Panc1 (cell line): Measurements from ENCODE around the gene GMPR. TPM values are rescaled to one million over a fixed set of nuclear protein-coding genes. Genes with fewer than 3 reads are reported as not detected.

Source experiments
- ATAC-seq: fragments of 200-7000 bp; cut with Tn5 transposase; 2 replicates; pipeline ENCODE4 v1.9.1; 2020; ENCODE audit warnings: mild to moderate bottlenecking, moderate library complexity
- BruUV-seq: library from RNA; stranded (reverse); fragments of 400-500 nt; replicated peaks from 2 replicates; lab custom pipeline; 2021; lab: Mats Ljungman, UMichigan
- CTCF ChIA-PET: fragments of 300-600 bp; sonication (Branson Sonifier 250); formaldehyde crosslinking; loops from one replicate; lab custom pipeline; 2022; ENCODE audit warnings: antibody characterized with exemption; lab: Charles Lee
- POLR2A ChIA-PET: fragments of 300-600 bp; sonication (Branson Sonifier 250); formaldehyde crosslinking; loops from one replicate; lab custom pipeline; 2022; ENCODE audit warnings: antibody characterized with exemption; lab: Charles Lee
- DNase-seq: peaks from one replicate; pipeline ENCODE4 v3.0.0-alpha.2; 2010; ENCODE audit warnings: low read depth, low spot score
- H3K27ac ChIP-seq: 2 replicates; pipeline ENCODE4 v1.5.1; 2011; ENCODE audit warnings: mild to moderate bottlenecking, low read length, inconsistent platforms
- H3K27me3 ChIP-seq: fragments of 200-500 bp; sonication (Bioruptor generic); 2 replicates; pipeline ENCODE4 v1.6.0; 2014; ENCODE audit warnings: low read length, inconsistent platforms; ENCODE audit not compliant: control insufficient read depth, insufficient read depth
- H3K36me3 ChIP-seq: fragments of 200-500 bp; sonication (Bioruptor generic); 2 replicates; pipeline ENCODE4 v1.5.1; 2014; ENCODE audit warnings: inconsistent platforms, mild to moderate bottlenecking, low read length, moderate library complexity; ENCODE audit not compliant: control insufficient read depth, insufficient read depth
- H3K4me1 ChIP-seq: 2 replicates; pipeline ENCODE4 v1.5.1; 2011; ENCODE audit warnings: inconsistent platforms, mild to moderate bottlenecking, low read length, moderate library complexity; ENCODE audit not compliant: control insufficient read depth, insufficient read depth
- H3K4me3 ChIP-seq, 2 experiments: 2 replicates each; pipeline ENCODE4 v1.5.1; 2011 to 2012; ENCODE audit warnings: low read depth in 2 of 2, low read length in 2 of 2, mild to moderate bottlenecking in 2 of 2, inconsistent platforms in 1 of 2, moderate library complexity in 1 of 2
- H3K9me3 ChIP-seq: fragments of 200-500 bp; sonication (Bioruptor generic); 2 replicates; pipeline ENCODE4 v1.5.1; 2014; ENCODE audit warnings: low read depth, mild to moderate bottlenecking, inconsistent platforms, low read length, moderate library complexity; ENCODE audit not compliant: control insufficient read depth, insufficient read depth
- CTCF ChIP-seq: fragments of 450-650 bp; IDR thresholded peaks from 2 replicates; pipeline ENCODE4 v1.5.1; 2017; ENCODE audit warnings: mild to moderate bottlenecking
- POLR2AphosphoS5 ChIP-seq: IDR thresholded peaks from 2 replicates; pipeline ENCODE4 v1.6.1; 2012; ENCODE audit warnings: mild to moderate bottlenecking, low read depth, low read length, moderate library complexity
- REST ChIP-seq, 2 experiments: IDR thresholded peaks; 2 replicates each; pipeline ENCODE4 v1.6.1; 2011 to 2012; ENCODE audit warnings: low read depth in 2 of 2, control low read depth in 1 of 2, low read length in 1 of 2, mild to moderate bottlenecking in 1 of 2, moderate library complexity in 1 of 2; ENCODE audit not compliant: insufficient read depth in 1 of 2
- SIN3A ChIP-seq: IDR thresholded peaks from 2 replicates; pipeline ENCODE4 v1.6.1; 2012; ENCODE audit warnings: low read depth, mild to moderate bottlenecking, low read length, moderate library complexity, borderline replicate concordance; ENCODE audit not compliant: insufficient read depth
- TCF7L2 ChIP-seq: IDR thresholded peaks from 2 replicates; pipeline ENCODE4 v1.6.1; 2011; ENCODE audit warnings: mild to moderate bottlenecking, low read depth, low read length, inconsistent platforms
- in situ Hi-C: cut with HindIII; loops from 2 replicates; pipeline ENCODE4 v1.10.0; 2016; ENCODE audit warnings: low sequenced_read_pairs, low pct_unique_long_range_greater_than_20kb
- intact Hi-C: fragments of 100-400 bp; cut with micrococcal nuclease; formaldehyde crosslinking; loops from one replicate; pipeline ENCODE4 v1.10.0; 2022; ENCODE audit not compliant: unreplicated experiment
- total RNA-seq: library from RNA; stranded (reverse); gene quantifications from one replicate; pipeline ENCODE4 v1.2.1, GENCODE V29; 2021; ENCODE audit not compliant: unreplicated experiment

GMPR gene
- total RNA-seq, 1 experiment from 2014 or later = 3.5 TPM

- H3K4me3 ChIP-seq = no peak overlapping the region
- in situ Hi-C loops = no loop called here
- H3K4me1 ChIP-seq = 0 out of 2 replicates have a peak, but pooled peaks cover 8% of the 10 kb centered on the region
- no peaks in the 10 kb centered on the region for H3K36me3 ChIP-seq
- TF ChIP-seq POLR2AphosphoS5 = no peak
- no peak for TF ChIP-seq CTCF
- no peak for TF ChIP-seq SIN3A
- TF ChIP-seq REST (IDR thresholded peaks at IDR 0.05; ENCODE audit: insufficient read depth in 1 of 2, low read depth in 2 of 2, low read length in 1 of 2) = no peak
- no peak for TF ChIP-seq TCF7L2
- no TSS peak for BruUV-seq
- DNase-seq (no peak), ATAC-seq (no peak)
- H3K9me3 ChIP-seq = no peaks in the 10 kb centered on the region
- intact Hi-C loops = no loop called here
- H3K27ac ChIP-seq = no peak overlapping the region
- ChIA-PET CTCF (no interaction called here), POLR2A (no interaction called here)
- no peaks in the 10 kb centered on the region for H3K27me3 ChIP-seq
These were observed 36.1 kb downstream of the GMPR start for GRCh38 chr6:16274483-16274882.

DNA sequence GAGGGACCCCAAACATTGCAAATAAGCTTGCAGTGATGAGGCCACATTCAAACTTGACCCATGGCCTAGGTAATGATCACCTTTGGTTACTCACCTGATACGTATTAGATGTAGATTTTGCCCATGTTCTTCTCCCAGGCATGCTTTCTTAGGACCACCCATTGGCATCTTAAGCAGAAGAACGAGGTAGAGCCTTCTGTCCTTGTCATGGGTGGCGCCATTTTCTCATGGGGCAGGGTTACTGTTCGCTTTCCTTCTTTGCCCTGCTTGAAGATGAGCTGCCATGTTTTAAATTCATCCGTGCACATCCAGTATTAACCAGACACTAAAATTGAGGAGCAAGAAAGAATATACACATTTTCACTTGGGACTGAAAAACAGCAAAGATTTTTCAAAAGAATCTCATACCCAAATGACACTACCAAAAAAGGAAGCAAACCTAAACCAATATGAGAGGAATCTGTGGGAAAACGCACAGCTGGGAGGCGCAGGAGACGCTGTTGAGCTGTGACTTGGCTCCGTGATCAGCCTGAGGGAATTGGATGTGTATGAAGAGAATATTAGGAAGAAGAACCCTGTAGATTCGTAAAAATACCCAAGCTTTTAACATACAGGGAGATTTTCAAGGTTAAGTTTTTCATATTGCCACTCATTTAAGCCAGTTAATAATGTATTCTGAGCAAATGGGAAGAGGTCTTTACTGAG lies 36.6 kb downstream of the GMPR start:
- Histone ChIP-seq H3K9me3 (no peaks in the 10 kb centered on the region), H3K4me3 (no peak overlapping the region), H3K27me3 (no peaks in the 10 kb centered on the region), H3K4me1 (0 out of 2 replicates have a peak, but pooled peaks cover 8% of the 10 kb centered on the region), H3K36me3 (no peaks in the 10 kb centered on the region), H3K27ac (no peak overlapping the region)
- in situ Hi-C loops = no loop called here
- TF ChIP-seq CTCF (no peak), TCF7L2 (no peak), POLR2AphosphoS5 (no peak)
- no peak for DNase-seq
- BruUV-seq = no TSS peak
- ChIA-PET POLR2A (no interaction called here), CTCF (interaction anchor here (0.8 kb wide), 1 partner anchor 11 kb away, joined by 3 read pairs; no protein-coding TSS in a partner anchor)
- intact Hi-C loops = no loop called here
- ATAC-seq = no peak
